ENCODE data around the gene ADIPOQ.
"Not testable (repeated sequence)": the region's sequence is repeated elsewhere in the genome, so short reads cannot be mapped to it uniquely, and the experiment has no call there.

DNA sequence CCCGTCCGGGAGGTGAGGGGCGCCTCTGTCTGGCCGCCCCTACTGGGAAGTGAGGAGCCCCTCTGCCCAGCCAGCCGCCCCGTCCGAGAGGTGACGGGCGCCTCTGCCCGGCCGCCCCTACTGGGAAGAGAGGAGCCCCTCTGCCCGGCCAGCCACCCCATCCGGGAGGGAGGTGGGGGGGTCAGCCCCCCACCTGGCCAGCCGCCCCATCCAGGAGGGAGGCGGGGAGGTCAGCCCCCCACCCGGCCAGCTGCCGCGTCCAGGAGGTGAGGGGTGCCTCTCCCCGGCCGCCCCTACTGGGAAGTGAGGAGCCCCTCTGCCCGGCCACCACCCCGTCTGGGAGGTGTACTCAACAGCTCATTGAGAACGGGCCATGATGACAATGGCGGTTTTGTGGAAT lies 31.7 kb downstream of the ADIPOQ start:
- not testable (repeated sequence) for TF ChIP-seq POLR2A (IDR thresholded peaks at IDR 0.05; ENCODE audit: low read depth, low read length); POLR2AphosphoS5 (IDR thresholded peaks at IDR 0.05; ENCODE audit: low read depth, low read length); TAF1 (IDR thresholded peaks at IDR 0.05; ENCODE audit: low read depth, low read length); SPI1 (IDR thresholded peaks at IDR 0.05; ENCODE audit: low read depth, low read length); PAX5 (IDR thresholded peaks at IDR 0.05; ENCODE audit: insufficient read depth, low read length, severe bottlenecking); POU2F2 (IDR thresholded peaks at IDR 0.05; ENCODE audit: low read depth, low read length)

Data from GM12891 (cell line).